RCC 7860 (cell line): ENCODE data around the gene UBE2H.
"Not testable (repeated sequence)": the region's sequence is repeated elsewhere in the genome, so short reads cannot be mapped to it uniquely, and the experiment has no call there.

Source experiments
- DNase-seq: peaks from one replicate; pipeline ENCODE4 v3.0.0-alpha.2; 2015; ENCODE audit warnings: low spot score
- FAIRE-seq: peaks from 2 replicates; lab custom pipeline; 2012; peaks lifted over from hg19 to GRCh38; lab: Jason Lieb, UNC

Gene UBE2H

GRCh38 chr7:129875745-129876411, 76.9 kb downstream of the UBE2H start:
- FAIRE-seq (peak; percentile 30), DNase-seq (no peak)

- FAIRE-seq (peak; percentile 83), DNase-seq (no peak)
Observed at GRCh38 chr7:129875160-129875559, 77.6 kb downstream of the UBE2H start.

GRCh38 chr7:129874722-129875121, 78.0 kb downstream of the UBE2H start:
- no peak for DNase-seq
- FAIRE-seq: no peak

GRCh38 chr7:129872054-129872453, 80.7 kb downstream of the UBE2H start:
- peak; percentile 35 for DNase-seq
- no peak for FAIRE-seq

GRCh38 chr7:129870668-129871067, 82.1 kb downstream of the UBE2H start:
- FAIRE-seq: no peak

GRCh38 chr7:129866251-129866650, 86.5 kb downstream of the UBE2H start:
- DNase-seq: no peak
- no peak for FAIRE-seq

More at GRCh38 chr7:129870668-129871067, 82.1 kb downstream of the UBE2H start:
- DNase-seq: no peak

GRCh38 chr7:129865925-129866201, 86.9 kb downstream of the UBE2H start:
- DNase-seq (no peak), FAIRE-seq (no peak)

GRCh38 chr7:129865093-129865924, 87.5 kb downstream of the UBE2H start:
- no peak for DNase-seq
- peak; percentile 30 for FAIRE-seq

- DNase-seq, FAIRE-seq: not testable (repeated sequence)
Observed at GRCh38 chr7:129864676-129865075, 88.1 kb downstream of the UBE2H start.

- DNase-seq (no peak), FAIRE-seq (no peak)
Observed at GRCh38 chr7:129864042-129864441, 88.7 kb downstream of the UBE2H start.

GRCh38 chr7:129862682-129863081, 90.1 kb downstream of the UBE2H start:
- DNase-seq: no peak
- no peak for FAIRE-seq

- DNase-seq, FAIRE-seq: not testable (repeated sequence)
Observed at GRCh38 chr7:129860784-129861183, 92.0 kb downstream of the UBE2H start.

- DNase-seq (no peak), FAIRE-seq (no peak)
Observed at GRCh38 chr7:129859183-129859582, 93.6 kb downstream of the UBE2H start.

GRCh38 chr7:129858490-129858889, 94.3 kb downstream of the UBE2H start:
- no peak for FAIRE-seq
- DNase-seq: no peak

- DNase-seq (no peak), FAIRE-seq (no peak)
Observed at GRCh38 chr7:129857313-129857712, 95.4 kb downstream of the UBE2H start.

- DNase-seq: no peak
- no peak for FAIRE-seq
Observed at GRCh38 chr7:129855935-129856717, 96.6 kb downstream of the UBE2H start.

- FAIRE-seq: no peak
Observed at GRCh38 chr7:129855234-129855673, 97.5 kb downstream of the UBE2H start.

GRCh38 chr7:129854401-129854800, 98.4 kb downstream of the UBE2H start:
- no peak for DNase-seq
- FAIRE-seq: no peak

More at GRCh38 chr7:129855234-129855673, 97.5 kb downstream of the UBE2H start:
- DNase-seq: no peak

- DNase-seq (no peak), FAIRE-seq (no peak)
Observed at GRCh38 chr7:129853661-129854268, 99.0 kb downstream of the UBE2H start.

- FAIRE-seq (no peak), DNase-seq (no peak)
Observed at GRCh38 chr7:129851809-129852208, 101.0 kb downstream of the UBE2H start.

GRCh38 chr7:129851174-129851573, 101.6 kb downstream of the UBE2H start:
- DNase-seq: no peak
- peak; percentile 78 for FAIRE-seq
